NT2/D1 (cell line): ENCODE data around the gene TLR4.

Experiments
- SUZ12 ChIP-seq: IDR thresholded peaks from 2 replicates; pipeline ENCODE4 v1.6.1; 2011; ENCODE audit not compliant: insufficient read length, insufficient read depth; ENCODE audit errors: extremely low read depth
- YY1 ChIP-seq: IDR thresholded peaks from 2 replicates; pipeline ENCODE4 v1.6.1; 2011; ENCODE audit not compliant: insufficient read length, insufficient read depth
- ZNF274 ChIP-seq: IDR thresholded peaks from 2 replicates; pipeline ENCODE4 v1.6.1; 2011; ENCODE audit warnings: mild to moderate bottlenecking, low read depth, low read length

DNA sequence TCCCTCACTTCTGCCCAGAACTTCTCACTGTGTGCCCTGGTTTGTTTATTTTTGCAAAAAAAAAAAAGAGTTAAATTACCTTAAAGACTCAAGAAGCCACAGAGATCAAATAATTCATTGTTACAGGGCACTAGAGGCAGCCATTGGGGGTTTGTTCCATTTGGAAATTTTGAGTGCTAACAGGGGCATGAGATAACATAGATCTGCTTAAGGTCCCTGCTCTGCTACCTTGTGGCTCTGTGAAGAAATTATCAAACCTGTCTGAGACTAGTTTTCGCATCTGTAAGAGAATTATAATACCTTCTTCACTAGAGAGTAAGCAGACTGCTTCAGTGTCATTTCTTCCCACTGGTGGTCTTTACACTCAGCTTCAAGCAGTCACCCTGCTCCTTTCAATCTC, 394 bp downstream of the TLR4 start:
- TF ChIP-seq SUZ12 (no peak), ZNF274 (no peak), YY1 (no peak)
